ENCODE data around the gene PERCC1.

PERCC1 gene

GRCh38 chr16:1455190-1456171 is 24.6 kb downstream of the PERCC1 start:
- TF ChIP-seq POLR2A (IDR thresholded peaks at IDR 0.05; ENCODE audit: low read depth, low read length) = no peak
- no peak for FAIRE-seq
- no peak for DNase-seq (ENCODE audit: insufficient read length, low spot score)

GRCh38 chr16:1456951-1457350 is 26.1 kb downstream of the PERCC1 start:
- FAIRE-seq (no peak), DNase-seq (ENCODE audit: insufficient read length, low spot score) (no peak)
- no peak for TF ChIP-seq POLR2A (IDR thresholded peaks at IDR 0.05; ENCODE audit: low read depth, low read length)

- FAIRE-seq (no peak), DNase-seq (ENCODE audit: insufficient read length, low spot score) (no peak)
- no peak for TF ChIP-seq POLR2A (IDR thresholded peaks at IDR 0.05; ENCODE audit: low read depth, low read length)
Observed at GRCh38 chr16:1457489-1458245, 26.8 kb downstream of the PERCC1 start.

GRCh38 chr16:1458336-1458976 is 27.6 kb downstream of the PERCC1 start:
- TF ChIP-seq POLR2A (IDR thresholded peaks at IDR 0.05; ENCODE audit: low read depth, low read length) = no peak
- FAIRE-seq = no peak
- DNase-seq (ENCODE audit: insufficient read length, low spot score) = no peak

- FAIRE-seq = no peak
- no peak for TF ChIP-seq POLR2A (IDR thresholded peaks at IDR 0.05; ENCODE audit: low read depth, low read length)
- no peak for DNase-seq (ENCODE audit: insufficient read length, low spot score)
Observed at GRCh38 chr16:1458977-1459341, 28.1 kb downstream of the PERCC1 start.

GRCh38 chr16:1459967-1460366 is 29.1 kb downstream of the PERCC1 start:
- DNase-seq (ENCODE audit: insufficient read length, low spot score) (no peak), FAIRE-seq (no peak)
- no peak for TF ChIP-seq POLR2A (IDR thresholded peaks at IDR 0.05; ENCODE audit: low read depth, low read length)

GRCh38 chr16:1460602-1461138 is 29.8 kb downstream of the PERCC1 start:
- no peak for DNase-seq (ENCODE audit: insufficient read length, low spot score)
- no peak for TF ChIP-seq POLR2A (IDR thresholded peaks at IDR 0.05; ENCODE audit: low read depth, low read length)
- no peak for FAIRE-seq

- TF ChIP-seq POLR2A (IDR thresholded peaks at IDR 0.05; ENCODE audit: low read depth, low read length) = no peak
- FAIRE-seq (no peak), DNase-seq (ENCODE audit: insufficient read length, low spot score) (no peak)
Observed at GRCh38 chr16:1461146-1461545, 30.3 kb downstream of the PERCC1 start.

GRCh38 chr16:1464196-1464893 is 33.5 kb downstream of the PERCC1 start:
- TF ChIP-seq POLR2A (IDR thresholded peaks at IDR 0.05; ENCODE audit: low read depth, low read length) = no peak
- no peak for FAIRE-seq
- DNase-seq (ENCODE audit: insufficient read length, low spot score) = no peak

GRCh38 chr16:1464894-1465566 is 34.2 kb downstream of the PERCC1 start:
- no peak for FAIRE-seq
- no peak for DNase-seq (ENCODE audit: insufficient read length, low spot score)
- TF ChIP-seq POLR2A (IDR thresholded peaks at IDR 0.05; ENCODE audit: low read depth, low read length) = no peak

- TF ChIP-seq POLR2A (IDR thresholded peaks at IDR 0.05; ENCODE audit: low read depth, low read length) = no peak
- DNase-seq (ENCODE audit: insufficient read length, low spot score) (no peak), FAIRE-seq (no peak)
Observed at GRCh38 chr16:1465567-1465915, 34.7 kb downstream of the PERCC1 start.

- no peak for DNase-seq (ENCODE audit: insufficient read length, low spot score)
- no peak for TF ChIP-seq POLR2A (IDR thresholded peaks at IDR 0.05; ENCODE audit: low read depth, low read length)
- no peak for FAIRE-seq
Observed at GRCh38 chr16:1466054-1466453, 35.2 kb downstream of the PERCC1 start.

GRCh38 chr16:1466968-1467521 is 36.2 kb downstream of the PERCC1 start:
- FAIRE-seq (no peak), DNase-seq (ENCODE audit: insufficient read length, low spot score) (peak; percentile 53)
- TF ChIP-seq POLR2A (IDR thresholded peaks at IDR 0.05; ENCODE audit: low read depth, low read length) = no peak
